GM19455 (cell line): Measurements from ENCODE around the gene L3MBTL1.

Experiments used
- ATAC-seq: cut with Tn5 transposase; IDR thresholded peaks from one replicate; pipeline ENCODE4 v1.9.1; 2021; ENCODE audit not compliant: unreplicated experiment

The L3MBTL1 gene

GRCh38 chr20:43558412-43559146 lies 51.1 kb downstream of the L3MBTL1 start, which contains the start of gene SGK2:
Gene SGK2, plus strand, starts transcription at chr20:43559027. Its CDS starts 7,469 bp downstream, at chr20:43566496.
- ATAC-seq: no peak

- no peak for ATAC-seq
Measured at GRCh38 chr20:43559147-43559987, 51.9 kb downstream of the L3MBTL1 start.

- ATAC-seq: no peak
Measured at GRCh38 chr20:43560974-43561373, 53.5 kb downstream of the L3MBTL1 start.

GRCh38 chr20:43563429-43563828 lies 55.9 kb downstream of the L3MBTL1 start:
- no peak for ATAC-seq

GRCh38 chr20:43563991-43564390 lies 56.5 kb downstream of the L3MBTL1 start:
- ATAC-seq: no peak

- no peak for ATAC-seq
Measured at GRCh38 chr20:43564455-43564854, 57.0 kb downstream of the L3MBTL1 start.

GRCh38 chr20:43564993-43565757 lies 57.7 kb downstream of the L3MBTL1 start:
- ATAC-seq: no peak

- no peak for ATAC-seq
Measured at GRCh38 chr20:43565758-43566104, 58.2 kb downstream of the L3MBTL1 start.

GRCh38 chr20:43567477-43567876 lies 60.0 kb downstream of the L3MBTL1 start:
- no peak for ATAC-seq

- no peak for ATAC-seq
Measured at GRCh38 chr20:43568706-43569105, 61.2 kb downstream of the L3MBTL1 start.

GRCh38 chr20:43569282-43569681 lies 61.8 kb downstream of the L3MBTL1 start:
- ATAC-seq: no peak

- ATAC-seq: no peak
Measured at GRCh38 chr20:43570496-43570895, 63.0 kb downstream of the L3MBTL1 start.

- no peak for ATAC-seq
Measured at GRCh38 chr20:43571310-43571709, 63.8 kb downstream of the L3MBTL1 start.

GRCh38 chr20:43571771-43572170 lies 64.3 kb downstream of the L3MBTL1 start:
- ATAC-seq: no peak

- no peak for ATAC-seq
Measured at GRCh38 chr20:43572891-43573290, 65.4 kb downstream of the L3MBTL1 start.

- ATAC-seq: no peak
Measured at GRCh38 chr20:43576108-43576507, 68.6 kb downstream of the L3MBTL1 start.

- ATAC-seq: no peak
Measured at GRCh38 chr20:43579861-43580793, 72.6 kb downstream of the L3MBTL1 start.

GRCh38 chr20:43583133-43583864 lies 75.8 kb downstream of the L3MBTL1 start:
- no peak for ATAC-seq

- ATAC-seq: no peak
Measured at GRCh38 chr20:43583982-43584432, 76.5 kb downstream of the L3MBTL1 start.
